SK-N-SH (cell line): ENCODE data around the gene CHST15. TPM values are rescaled to one million over a fixed set of nuclear protein-coding genes. Genes with fewer than 3 reads are reported as not detected.

Experiments used
- CTCF ChIA-PET: fragments of 300-600, 350-600 bp; formaldehyde crosslinking; extraction: SDS; loops from one replicate; lab custom pipeline; 2021; lab: Yijun Ruan, JAX
- POLR2A ChIA-PET: fragments of 350-600 bp; sonication (Branson Sonifier 250); formaldehyde crosslinking; extraction: SDS; loops from one replicate; lab custom pipeline; 2020; ENCODE audit warnings: antibody characterized with exemption, inconsistent platforms; lab: Yijun Ruan, JAX
- DNase-seq: peaks from one replicate; pipeline ENCODE4 v3.0.0; 2012
- H2AFZ ChIP-seq: fragments of 200-600 bp; sonication (generic); 2 replicates; pipeline ENCODE4 v1.8.1; 2016; ENCODE audit warnings: antibody characterized with exemption, mild to moderate bottlenecking, low read depth
- H3F3A ChIP-seq: fragments of 200-600 bp; sonication (generic); replicated peaks from 2 replicates; pipeline ENCODE3; 2016; ENCODE audit warnings: antibody characterized with exemption, mild to moderate bottlenecking; ENCODE audit not compliant: insufficient read depth
- H3K27ac ChIP-seq, 2 experiments: fragments of 200-500 bp in 1 of 2; fragments of 200-600 bp in 1 of 2; sonication (Bioruptor generic) in 1 of 2; sonication (generic), shearing (Covaris generic) in 1 of 2; 2 replicates each; pipeline versions ENCODE4 v1.5.1 to v1.6.1; 2014 to 2016; ENCODE audit warnings: low read depth in 2 of 2, inconsistent platforms in 1 of 2, low read length in 1 of 2, mild to moderate bottlenecking in 1 of 2, mixed read lengths in 1 of 2
- H3K27me3 ChIP-seq: fragments of 200-600 bp; sonication (generic), shearing (Covaris generic); 2 replicates; pipeline ENCODE4 v1.6.1; 2016; ENCODE audit warnings: mixed run types; ENCODE audit not compliant: insufficient read depth
- H3K36me3 ChIP-seq, 2 experiments: fragments of 200-500 bp in 1 of 2; fragments of 200-600 bp in 1 of 2; sonication (Bioruptor generic) in 1 of 2; sonication (generic) in 1 of 2; replicated peaks in 1 of 2; 2 replicates each; pipeline versions ENCODE3 to v1.5.1; 2014 to 2016; ENCODE audit warnings: low read length in 1 of 2, mild to moderate bottlenecking in 1 of 2; ENCODE audit not compliant: insufficient read depth in 2 of 2, control insufficient read depth in 1 of 2
- H3K4me1 ChIP-seq, 2 experiments: fragments of 200-500 bp in 1 of 2; fragments of 200-600 bp in 1 of 2; sonication (Bioruptor generic) in 1 of 2; sonication (generic), shearing (Covaris generic) in 1 of 2; 2 replicates each; pipeline versions ENCODE4 v1.5.1 to v1.6.1; 2014 to 2016; ENCODE audit warnings: low read depth in 1 of 2, low read length in 1 of 2, mixed run types in 1 of 2; ENCODE audit not compliant: insufficient read depth in 2 of 2, control insufficient read depth in 1 of 2
- H3K4me2 ChIP-seq: fragments of 200-600 bp; sonication (generic), shearing (Covaris generic); 2 replicates; pipeline ENCODE4 v1.6.1; 2017; ENCODE audit warnings: mixed run types
- H3K4me3 ChIP-seq, 2 experiments: fragments of 200-500 bp in 1 of 2; fragments of 200-600 bp in 1 of 2; sonication (Bioruptor generic) in 1 of 2; sonication (generic), shearing (Covaris generic) in 1 of 2; 2 replicates each; pipeline versions ENCODE4 v1.5.1 to v1.8.1; 2014 to 2016; ENCODE audit warnings: low read depth in 2 of 2, inconsistent platforms in 1 of 2, low read length in 1 of 2, mild to moderate bottlenecking in 1 of 2, mixed read lengths in 1 of 2, moderate library complexity in 1 of 2
- H3K79me2 ChIP-seq: fragments of 200-600 bp; sonication (generic); 2 replicates; pipeline ENCODE4 v1.8.1; 2017; ENCODE audit warnings: mild to moderate bottlenecking; ENCODE audit not compliant: insufficient read depth
- H3K9ac ChIP-seq: fragments of 200-600 bp; sonication (generic); 2 replicates; pipeline ENCODE4 v1.6.1; 2017; ENCODE audit warnings: mixed run types
- H3K9me2 ChIP-seq: fragments of 200-600 bp; sonication (generic); 2 replicates; pipeline ENCODE4 v1.6.1; 2017; ENCODE audit warnings: mixed run types
- H3K9me3 ChIP-seq: fragments of 200-600 bp; sonication (generic); 2 replicates; pipeline ENCODE4 v1.6.1; 2017; ENCODE audit warnings: mixed run types, mild to moderate bottlenecking, moderate library complexity
- H4K20me1 ChIP-seq: fragments of 200-600 bp; sonication (generic); 2 replicates; pipeline ENCODE4 v1.6.1; 2017; ENCODE audit warnings: mild to moderate bottlenecking, mixed run types; ENCODE audit not compliant: insufficient read depth
- CHD2 ChIP-seq: fragments of 150-350 bp; IDR thresholded peaks from 2 replicates; pipeline ENCODE4 v1.6.1; 2018; ENCODE audit warnings: low read length; ENCODE audit not compliant: partially characterized antibody
- EP300 ChIP-seq, 2 experiments: IDR thresholded peaks; 2 replicates each; pipeline versions ENCODE4 v1.4.0 to v1.6.1; 2012; ENCODE audit warnings: borderline replicate concordance in 1 of 2, low read depth in 1 of 2, low read length in 1 of 2
- FOSL2 ChIP-seq: IDR thresholded peaks from 2 replicates; pipeline ENCODE4 v1.4.0; 2012; ENCODE audit warnings: low read depth, mild to moderate bottlenecking, moderate library complexity, borderline replicate concordance
- FOXJ3 ChIP-seq: sonication (generic); formaldehyde crosslinking; IDR thresholded peaks from 2 replicates; pipeline ENCODE4 v1.5.1; 2020; ENCODE audit warnings: mild to moderate bottlenecking, missing genetic modification reagents
- FOXM1 ChIP-seq: IDR thresholded peaks from 2 replicates; pipeline ENCODE4 v1.4.0; 2012; ENCODE audit warnings: low read depth, mild to moderate bottlenecking
- GABPA ChIP-seq: IDR thresholded peaks from 2 replicates; pipeline ENCODE4 v1.4.0; 2012; ENCODE audit warnings: low read depth, mild to moderate bottlenecking
- GATA2 ChIP-seq: sonication (generic); formaldehyde crosslinking; IDR thresholded peaks from 2 replicates; pipeline ENCODE4 v1.5.0; 2020; ENCODE audit warnings: mild to moderate bottlenecking, missing genetic modification reagents
- JUND ChIP-seq: IDR thresholded peaks from 2 replicates; pipeline ENCODE4 v1.4.0; 2012
- MEF2A ChIP-seq: IDR thresholded peaks from 2 replicates; pipeline ENCODE4 v1.4.0; 2012; ENCODE audit warnings: low read depth, borderline replicate concordance
- MXI1 ChIP-seq: IDR thresholded peaks from 2 replicates; pipeline ENCODE4 v1.6.1; 2012; ENCODE audit warnings: mild to moderate bottlenecking, low read depth, low read length, improper control_type of control experiment
- NRF1 ChIP-seq: IDR thresholded peaks from 2 replicates; pipeline ENCODE4 v1.6.1; 2012; ENCODE audit warnings: low read depth, mild to moderate bottlenecking, low read length
- POLR2AphosphoS5 ChIP-seq: IDR thresholded peaks from 2 replicates; pipeline ENCODE4 v1.6.1; 2012; ENCODE audit warnings: low read depth, low read length
- RAD21 ChIP-seq: IDR thresholded peaks from 2 replicates; pipeline ENCODE4 v1.6.1; 2012; ENCODE audit warnings: mild to moderate bottlenecking, low read length
- RCOR1 ChIP-seq: fragments of 150-350 bp; IDR thresholded peaks from 2 replicates; pipeline ENCODE4 v1.6.1; 2017; ENCODE audit warnings: antibody characterized with exemption, low read length
- RFX5 ChIP-seq: IDR thresholded peaks from 2 replicates; pipeline ENCODE4 v1.6.1; 2012; ENCODE audit warnings: mild to moderate bottlenecking, improper control_type of control experiment, low read length
- RXRA ChIP-seq: IDR thresholded peaks from 2 replicates; pipeline ENCODE4 v1.4.0; 2012; ENCODE audit warnings: low read depth, mild to moderate bottlenecking, borderline replicate concordance
- SIN3A ChIP-seq: IDR thresholded peaks from 2 replicates; pipeline ENCODE4 v1.6.1; 2012; ENCODE audit warnings: low read depth, mild to moderate bottlenecking, low read length, moderate library complexity, borderline replicate concordance
- SMC3 ChIP-seq: IDR thresholded peaks from 2 replicates; pipeline ENCODE4 v1.6.1; 2012; ENCODE audit warnings: low read depth, low read length, improper control_type of control experiment
- TAF1 ChIP-seq: IDR thresholded peaks from 2 replicates; pipeline ENCODE4 v1.6.1; 2012; ENCODE audit warnings: low read depth, mild to moderate bottlenecking, low read length, moderate library complexity, borderline replicate concordance
- TCF12 ChIP-seq: IDR thresholded peaks from 2 replicates; pipeline ENCODE4 v1.4.0; 2012
- TEAD4 ChIP-seq: IDR thresholded peaks from 2 replicates; pipeline ENCODE4 v1.4.0; 2012; ENCODE audit warnings: mild to moderate bottlenecking, borderline replicate concordance; ENCODE audit not compliant: insufficient read depth
- YY1 ChIP-seq: IDR thresholded peaks from 2 replicates; pipeline ENCODE4 v1.4.0; 2012; ENCODE audit warnings: low read depth, mild to moderate bottlenecking
- WGBS: methylation state at CpG from one replicate; pipeline ENCODE4 v1.1.6; 2017; ENCODE audit warnings: low lambda C conversion rate; 5-methylcytosine and 5-hydroxymethylcytosine counted together
- polyA plus RNA-seq, 3 experiments: library from polyadenylated mRNA; depleted of rRNA; stranded (reverse); fragments of >200 nt; gene quantifications; 2 replicates each; pipeline ENCODE4 v1.2.3, GENCODE V29; 2012
- TF ChIP-seq, protein P1 (sequence below): IDR thresholded peaks from 2 replicates; pipeline ENCODE4 v1.4.0; 2012; ENCODE audit warnings: low read depth
- TF ChIP-seq, protein P2 (sequence below): fragments of 150-350 bp; IDR thresholded peaks from 2 replicates; pipeline ENCODE4 v1.6.1; 2017; ENCODE audit warnings: antibody characterized with exemption, low read length, low read depth, borderline replicate concordance
- TF ChIP-seq, protein P3 (sequence below): fragments of 150-350 bp; IDR thresholded peaks from 2 replicates; pipeline ENCODE4 v1.6.1; 2016; ENCODE audit warnings: mild to moderate bottlenecking, low read depth, low read length
- TF ChIP-seq, protein P4 (sequence below): IDR thresholded peaks from 2 replicates; pipeline ENCODE4 v1.4.0; 2012; ENCODE audit warnings: low read depth, borderline replicate concordance
- TF ChIP-seq, protein P5 (sequence below): fragments of 200-600 bp; sonication (generic); IDR thresholded peaks from 2 replicates; pipeline ENCODE4 v1.6.1; 2017; ENCODE audit warnings: antibody characterized with exemption, mild to moderate bottlenecking, moderate library complexity
- TF ChIP-seq, protein P6 (sequence below): IDR thresholded peaks from 2 replicates; pipeline ENCODE4; 2012

Gene CHST15
- polyA plus RNA-seq, 1 of the 3 experiments (the other 2 are of a cell fraction): 0.02 TPM

DNA sequence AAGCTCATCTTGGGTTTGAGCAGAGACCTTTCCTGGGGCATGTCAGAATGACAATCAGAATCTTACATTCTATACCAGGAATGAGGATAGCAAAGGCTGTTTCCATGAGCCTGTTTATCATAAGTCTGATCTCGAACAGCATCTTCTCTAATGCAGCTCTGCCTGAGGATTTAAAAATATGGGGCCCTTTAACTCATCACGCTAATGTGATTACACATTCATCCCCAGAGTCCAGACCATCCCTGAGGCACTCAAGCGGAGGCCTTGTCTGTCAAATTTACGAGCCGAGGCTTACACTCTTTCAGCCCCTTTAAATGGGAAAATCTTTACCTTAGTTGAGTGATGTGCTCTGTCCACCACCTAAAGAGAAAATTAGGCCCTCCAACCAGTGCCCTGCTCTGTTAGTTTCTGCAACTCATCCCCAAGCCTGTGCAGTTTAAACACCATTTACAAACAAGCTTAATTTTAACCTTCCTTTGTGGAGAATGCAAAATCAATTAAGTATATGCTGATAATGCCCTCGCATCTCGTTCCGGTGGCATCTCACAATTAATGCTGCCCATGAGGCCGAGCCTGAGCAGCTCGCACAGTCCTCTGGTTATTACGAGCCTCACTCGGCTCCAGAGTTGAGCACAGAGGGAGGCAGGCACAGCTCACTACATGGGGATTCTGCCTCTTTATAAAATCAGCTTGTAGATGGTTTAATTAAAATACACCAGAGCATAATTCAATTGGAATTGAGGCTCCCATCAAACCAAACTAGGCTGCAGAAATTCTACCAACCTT is 16.0 kb downstream of the CHST15 start:
- H3K27me3 ChIP-seq: no peaks in the 10 kb centered on the region
- peak; percentile 75 for DNase-seq
- H3K4me3 ChIP-seq: no peak overlapping the region
- WGBS: 27% methylated on average over 12 of the region's 12 CpGs
- no peaks in the 10 kb centered on the region for H3K79me2 ChIP-seq
- H3K9ac ChIP-seq: no peak overlapping the region
- peaks cover 0 to 38% of the 10 kb centered on the region in 2 experiments; a peak in 2 of 4 replicates for H3K4me1 ChIP-seq
- no peaks in the 10 kb centered on the region for H3K9me3 ChIP-seq
- H3K36me3 ChIP-seq: no peaks in the 10 kb centered on the region
- POLR2A ChIA-PET: no interaction called here
- H3K4me2 ChIP-seq: no peak overlapping the region
- no peak overlapping the region for H2AFZ ChIP-seq
- H3K9me2 ChIP-seq: no peaks in the 10 kb centered on the region
- no peaks in the 10 kb centered on the region for H4K20me1 ChIP-seq
- peak overlapping the region in 1 of 2 experiments; percentile 56; a peak in 1 of 4 replicates for H3K27ac ChIP-seq
- H3F3A ChIP-seq: no peaks in the 10 kb centered on the region
- CTCF ChIA-PET: interaction anchor here (1.2 to 15.3 kb wide), 6 partner anchors 12 to 326 kb away, joined by 3 to 111 read pairs (median 6); no protein-coding TSS in a partner anchor
- TF ChIP-seq TAF1 (no peak), SMC3 (no peak), TEAD4 (peak; percentile 32; the same call in 1 of the 2 replicates), FOXJ3 (CRISPR knock-in tag) (peak; percentile 52; the same call in 1 of the 2 replicates), CHD2 (peak; percentile 75), GATA2 (CRISPR knock-in tag) (peak; percentile 88), POLR2AphosphoS5 (no peak), NRF1 (no peak), FOSL2 (no peak), SIN3A (no peak), MEF2A (no peak), TCF12 (peak; percentile 36; the same call in 1 of the 2 replicates), JUND (no peak), RAD21 (peak; percentile 26; the same call in 1 of the 2 replicates), FOXM1 (no peak), RXRA (no peak), MXI1 (no peak; the same call in 1 of the 2 replicates), YY1 (no peak), GABPA (no peak), RFX5 (peak; percentile 13; the same call in 1 of the 2 replicates), EP300 (IDR thresholded peaks at IDR 0.05; ENCODE audit: borderline replicate concordance in 1 of 2, low read depth in 1 of 2, low read length in 1 of 2) (peak; percentile 26 to 96; a peak in 2 of 4 replicates), RCOR1 (peak; percentile 93)
- TF ChIP-seq, protein P1, sequence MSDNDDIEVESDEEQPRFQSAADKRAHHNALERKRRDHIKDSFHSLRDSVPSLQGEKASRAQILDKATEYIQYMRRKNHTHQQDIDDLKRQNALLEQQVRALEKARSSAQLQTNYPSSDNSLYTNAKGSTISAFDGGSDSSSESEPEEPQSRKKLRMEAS: no peak
- TF ChIP-seq, protein P2, sequence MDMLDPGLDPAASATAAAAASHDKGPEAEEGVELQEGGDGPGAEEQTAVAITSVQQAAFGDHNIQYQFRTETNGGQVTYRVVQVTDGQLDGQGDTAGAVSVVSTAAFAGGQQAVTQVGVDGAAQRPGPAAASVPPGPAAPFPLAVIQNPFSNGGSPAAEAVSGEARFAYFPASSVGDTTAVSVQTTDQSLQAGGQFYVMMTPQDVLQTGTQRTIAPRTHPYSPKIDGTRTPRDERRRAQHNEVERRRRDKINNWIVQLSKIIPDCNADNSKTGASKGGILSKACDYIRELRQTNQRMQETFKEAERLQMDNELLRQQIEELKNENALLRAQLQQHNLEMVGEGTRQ: no peak
- TF ChIP-seq, protein P3, sequence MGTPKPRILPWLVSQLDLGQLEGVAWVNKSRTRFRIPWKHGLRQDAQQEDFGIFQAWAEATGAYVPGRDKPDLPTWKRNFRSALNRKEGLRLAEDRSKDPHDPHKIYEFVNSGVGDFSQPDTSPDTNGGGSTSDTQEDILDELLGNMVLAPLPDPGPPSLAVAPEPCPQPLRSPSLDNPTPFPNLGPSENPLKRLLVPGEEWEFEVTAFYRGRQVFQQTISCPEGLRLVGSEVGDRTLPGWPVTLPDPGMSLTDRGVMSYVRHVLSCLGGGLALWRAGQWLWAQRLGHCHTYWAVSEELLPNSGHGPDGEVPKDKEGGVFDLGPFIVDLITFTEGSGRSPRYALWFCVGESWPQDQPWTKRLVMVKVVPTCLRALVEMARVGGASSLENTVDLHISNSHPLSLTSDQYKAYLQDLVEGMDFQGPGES: no peak
- TF ChIP-seq, protein P4, sequence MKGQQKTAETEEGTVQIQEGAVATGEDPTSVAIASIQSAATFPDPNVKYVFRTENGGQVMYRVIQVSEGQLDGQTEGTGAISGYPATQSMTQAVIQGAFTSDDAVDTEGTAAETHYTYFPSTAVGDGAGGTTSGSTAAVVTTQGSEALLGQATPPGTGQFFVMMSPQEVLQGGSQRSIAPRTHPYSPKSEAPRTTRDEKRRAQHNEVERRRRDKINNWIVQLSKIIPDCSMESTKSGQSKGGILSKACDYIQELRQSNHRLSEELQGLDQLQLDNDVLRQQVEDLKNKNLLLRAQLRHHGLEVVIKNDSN: no peak
- TF ChIP-seq, protein P5, sequence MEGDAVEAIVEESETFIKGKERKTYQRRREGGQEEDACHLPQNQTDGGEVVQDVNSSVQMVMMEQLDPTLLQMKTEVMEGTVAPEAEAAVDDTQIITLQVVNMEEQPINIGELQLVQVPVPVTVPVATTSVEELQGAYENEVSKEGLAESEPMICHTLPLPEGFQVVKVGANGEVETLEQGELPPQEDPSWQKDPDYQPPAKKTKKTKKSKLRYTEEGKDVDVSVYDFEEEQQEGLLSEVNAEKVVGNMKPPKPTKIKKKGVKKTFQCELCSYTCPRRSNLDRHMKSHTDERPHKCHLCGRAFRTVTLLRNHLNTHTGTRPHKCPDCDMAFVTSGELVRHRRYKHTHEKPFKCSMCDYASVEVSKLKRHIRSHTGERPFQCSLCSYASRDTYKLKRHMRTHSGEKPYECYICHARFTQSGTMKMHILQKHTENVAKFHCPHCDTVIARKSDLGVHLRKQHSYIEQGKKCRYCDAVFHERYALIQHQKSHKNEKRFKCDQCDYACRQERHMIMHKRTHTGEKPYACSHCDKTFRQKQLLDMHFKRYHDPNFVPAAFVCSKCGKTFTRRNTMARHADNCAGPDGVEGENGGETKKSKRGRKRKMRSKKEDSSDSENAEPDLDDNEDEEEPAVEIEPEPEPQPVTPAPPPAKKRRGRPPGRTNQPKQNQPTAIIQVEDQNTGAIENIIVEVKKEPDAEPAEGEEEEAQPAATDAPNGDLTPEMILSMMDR: no peak
- TF ChIP-seq, protein P6, sequence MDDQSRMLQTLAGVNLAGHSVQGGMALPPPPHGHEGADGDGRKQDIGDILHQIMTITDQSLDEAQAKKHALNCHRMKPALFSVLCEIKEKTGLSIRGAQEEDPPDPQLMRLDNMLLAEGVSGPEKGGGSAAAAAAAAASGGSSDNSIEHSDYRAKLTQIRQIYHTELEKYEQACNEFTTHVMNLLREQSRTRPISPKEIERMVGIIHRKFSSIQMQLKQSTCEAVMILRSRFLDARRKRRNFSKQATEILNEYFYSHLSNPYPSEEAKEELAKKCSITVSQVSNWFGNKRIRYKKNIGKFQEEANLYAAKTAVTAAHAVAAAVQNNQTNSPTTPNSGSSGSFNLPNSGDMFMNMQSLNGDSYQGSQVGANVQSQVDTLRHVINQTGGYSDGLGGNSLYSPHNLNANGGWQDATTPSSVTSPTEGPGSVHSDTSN: no peak
